ENCODE data around the gene APOC1.

- no peak for TF ChIP-seq CTCF (conservative IDR thresholded peaks at IDR 0.05 in 1 of 2, IDR thresholded peaks at IDR 0.05 in 1 of 2; ENCODE audit: extremely low read depth in 1 of 2, insufficient read depth in 1 of 2, low read depth in 1 of 2, low read length in 2 of 2)
- no peak for TF ChIP-seq EZH2 (IDR thresholded peaks at IDR 0.05; ENCODE audit: borderline replicate concordance, low read length)
Measured at GRCh38 chr19:44958090-44958489, 43.7 kb downstream of the APOC1 start.

Measured in mammary epithelial cell (primary cell).